ENCODE data around the gene ADGRB3.
"Not testable (repeated sequence)": the region's sequence is repeated elsewhere in the genome, so short reads cannot be mapped to it uniquely, and the experiment has no call there.

ADGRB3 gene

DNA sequence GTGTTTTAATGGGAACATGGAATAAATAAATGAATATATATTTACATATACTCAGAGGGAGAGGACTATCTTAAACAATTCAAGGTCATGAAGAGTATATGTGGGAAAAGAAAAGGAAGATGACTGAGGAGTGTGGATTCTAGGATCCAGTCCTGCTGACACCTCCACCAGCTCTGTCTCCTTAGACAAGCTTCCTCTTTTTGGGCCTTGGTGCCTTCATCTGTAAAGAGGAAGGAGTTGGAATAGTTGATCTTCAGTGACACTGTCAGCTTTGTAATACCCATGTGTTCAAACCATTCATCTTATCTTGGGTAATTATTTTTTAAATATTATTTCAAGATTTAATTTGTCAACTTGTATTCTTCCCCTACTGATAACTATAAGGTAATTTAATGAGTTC lies 338.0 kb downstream of the ADGRB3 start:
- DNase-seq: no peak

DNA sequence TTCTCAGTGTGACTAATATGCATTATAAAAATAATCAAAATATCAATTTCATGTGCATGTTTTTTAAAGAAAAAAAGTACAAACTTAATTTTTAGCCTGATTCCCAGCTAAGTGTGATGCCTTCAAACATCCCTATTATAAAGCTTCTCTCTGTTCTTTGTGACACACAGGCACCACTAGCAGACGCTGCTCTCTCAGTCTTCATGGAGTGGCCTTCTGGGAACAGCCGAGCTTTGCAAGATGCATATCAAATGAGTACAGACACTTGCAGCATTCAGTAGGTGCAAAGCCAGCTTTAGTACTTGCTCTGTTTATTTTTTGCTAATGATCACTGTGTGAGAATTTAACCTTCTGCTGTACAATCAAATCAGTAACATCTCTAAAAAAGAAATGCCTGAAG lies 340.0 kb downstream of the ADGRB3 start:
- DNase-seq: no peak

DNA sequence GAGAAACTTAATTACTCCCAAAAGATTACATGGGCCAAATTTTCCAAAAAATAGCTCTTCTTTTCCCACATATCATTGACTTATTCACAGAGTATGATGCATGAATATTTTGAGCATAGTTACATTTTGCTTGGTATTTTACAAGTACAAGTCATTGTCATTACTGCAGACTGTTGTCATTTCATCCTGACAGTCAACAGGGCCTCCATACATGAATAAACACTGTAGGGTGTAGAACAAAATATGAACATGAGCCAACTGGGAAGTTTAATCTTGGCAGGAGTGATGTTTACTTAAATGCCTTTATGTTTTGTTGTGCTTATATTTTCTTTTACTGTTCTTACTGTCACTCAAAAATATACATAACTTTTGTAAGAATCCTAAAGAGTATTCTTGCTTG lies 340.7 kb downstream of the ADGRB3 start:
- DNase-seq: no peak

DNA sequence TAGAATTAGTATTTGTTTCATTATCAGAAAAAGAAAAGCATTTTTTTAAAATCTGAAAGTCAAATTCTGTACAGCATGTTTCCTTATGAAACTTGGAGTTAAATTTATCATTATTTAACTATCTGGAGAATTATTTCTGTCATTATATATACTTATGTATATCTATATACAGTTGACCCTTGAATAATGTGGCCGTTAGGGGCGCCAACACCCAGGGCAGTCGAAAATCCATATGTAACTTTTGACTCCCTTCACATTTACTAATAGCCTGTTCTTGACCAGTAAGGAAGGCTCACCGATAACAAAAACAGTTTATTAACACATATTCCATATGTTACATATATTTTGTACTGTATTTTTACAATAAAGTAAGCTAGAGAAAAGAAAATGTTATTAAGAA lies 341.2 kb downstream of the ADGRB3 start:
- no peak for DNase-seq

DNA sequence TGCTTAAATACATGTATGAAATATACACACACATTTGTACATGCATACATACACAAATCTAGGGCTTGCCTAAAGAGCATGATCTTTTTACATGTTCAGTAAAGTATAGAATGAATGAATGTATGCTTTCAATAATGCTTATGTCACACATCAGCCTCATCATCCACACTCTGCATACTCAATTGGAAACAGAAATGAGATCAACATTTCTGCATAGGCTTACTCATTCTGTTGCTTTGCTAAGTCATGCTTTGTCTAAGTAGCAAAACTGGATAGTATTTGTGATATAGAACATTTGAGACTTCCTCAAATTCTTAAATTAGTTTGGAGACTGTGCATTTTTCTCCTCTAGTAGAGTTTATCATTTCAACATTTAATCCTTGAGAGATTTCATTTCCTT lies 343.3 kb downstream of the ADGRB3 start:
- no peak for DNase-seq

DNA sequence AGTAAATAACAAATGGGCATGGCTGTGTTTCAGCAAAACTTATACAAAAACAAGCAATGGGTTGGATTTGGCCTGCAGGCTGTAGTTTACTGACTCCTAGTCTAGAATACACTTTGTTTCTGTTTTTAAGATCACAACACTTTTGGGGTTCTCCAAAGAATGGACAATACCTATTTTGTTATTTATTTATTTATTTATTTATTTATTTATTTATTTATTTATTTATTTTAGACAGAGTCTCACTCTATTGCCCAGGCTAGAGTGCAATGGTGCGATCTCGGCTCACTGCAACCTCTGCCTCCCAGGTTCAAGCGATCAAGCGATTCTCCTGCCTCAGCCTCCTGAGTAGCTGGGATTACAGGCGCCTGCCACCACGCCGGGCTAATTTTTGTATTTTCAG lies 346.6 kb downstream of the ADGRB3 start:
- DNase-seq: not testable (repeated sequence)

- DNase-seq: no peak
These were observed 353.6 kb downstream of the ADGRB3 start for GRCh38 chr6:68988698-68989097.

DNA sequence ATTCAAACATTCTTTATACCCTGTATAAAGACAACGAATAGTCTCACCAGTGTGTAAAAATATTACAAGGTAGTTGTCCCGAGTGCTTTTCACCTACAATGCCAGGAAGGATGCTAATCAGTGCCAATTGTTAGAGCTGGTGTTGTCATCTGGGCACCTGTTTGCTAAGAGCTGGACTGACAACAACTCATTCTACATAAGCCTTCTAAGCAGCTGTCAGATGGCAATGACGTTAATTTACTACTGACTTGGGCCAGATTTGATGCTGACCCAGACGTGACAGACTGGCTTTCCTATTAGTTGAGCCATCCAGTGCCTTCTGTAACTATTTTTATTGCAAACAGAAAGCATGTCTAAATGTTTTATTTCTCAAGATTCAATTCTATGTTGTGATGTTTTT lies 355.2 kb downstream of the ADGRB3 start:
- no peak for DNase-seq

DNA sequence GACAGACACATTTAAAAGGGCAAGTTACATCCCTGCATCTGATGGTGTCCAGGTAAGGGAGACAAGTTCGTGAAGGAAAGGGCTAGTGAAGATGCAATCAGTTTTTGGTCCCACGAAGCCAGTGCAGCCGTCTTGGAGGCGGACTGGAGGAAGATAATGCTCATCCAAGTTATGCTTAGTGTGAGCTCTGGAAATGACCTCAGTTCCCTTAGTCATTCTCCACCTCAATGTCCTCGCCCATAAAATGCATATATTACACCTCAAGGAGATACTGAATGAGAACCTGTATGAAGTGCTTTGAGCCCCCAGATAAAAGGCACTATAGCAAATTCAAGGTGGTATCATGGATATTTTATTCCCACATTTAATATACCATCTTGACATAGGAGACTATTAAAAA lies 358.8 kb downstream of the ADGRB3 start:
- no peak for DNase-seq

GRCh38 chr6:68994521-68994920 lies 359.4 kb downstream of the ADGRB3 start:
- no peak for DNase-seq

DNA sequence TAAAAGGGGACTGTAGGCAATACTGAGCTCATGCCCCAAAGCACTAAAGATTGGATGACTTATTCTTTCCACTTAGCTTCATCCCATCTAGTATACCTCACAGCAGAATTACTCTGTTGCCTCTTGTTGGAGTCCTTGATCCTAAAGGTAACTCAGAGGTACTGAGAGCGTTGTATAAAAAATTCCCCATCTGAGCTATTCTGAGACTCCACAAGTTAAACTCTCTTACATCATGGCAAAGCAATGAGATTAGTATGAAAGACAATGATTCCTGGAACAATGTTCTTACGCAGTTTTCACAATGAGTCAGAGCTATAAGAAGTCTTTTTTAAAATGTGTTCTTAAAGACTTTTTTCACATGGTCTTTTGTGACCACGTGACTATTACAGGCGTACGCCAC lies 370.1 kb downstream of the ADGRB3 start:
- DNase-seq: no peak

DNA sequence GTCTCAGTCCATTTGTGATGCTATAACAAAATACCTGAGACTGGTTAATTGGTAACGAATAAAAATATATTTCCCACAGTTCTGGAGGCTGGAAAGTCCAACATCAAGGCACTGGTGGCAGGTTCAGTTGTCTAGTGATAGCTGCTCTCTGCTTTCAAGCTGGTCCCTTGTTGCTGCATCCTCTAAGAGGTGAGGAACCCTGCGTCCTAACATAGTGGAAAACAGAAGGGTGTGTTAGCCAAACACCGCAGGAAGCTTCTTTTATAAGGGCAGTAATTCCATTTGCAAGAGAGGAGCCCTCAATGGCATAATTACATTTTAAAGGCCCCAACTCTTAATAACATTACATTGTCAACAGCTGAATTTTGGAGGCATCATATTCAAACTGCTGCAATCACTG lies 372.7 kb downstream of the ADGRB3 start:
- DNase-seq: no peak

DNA sequence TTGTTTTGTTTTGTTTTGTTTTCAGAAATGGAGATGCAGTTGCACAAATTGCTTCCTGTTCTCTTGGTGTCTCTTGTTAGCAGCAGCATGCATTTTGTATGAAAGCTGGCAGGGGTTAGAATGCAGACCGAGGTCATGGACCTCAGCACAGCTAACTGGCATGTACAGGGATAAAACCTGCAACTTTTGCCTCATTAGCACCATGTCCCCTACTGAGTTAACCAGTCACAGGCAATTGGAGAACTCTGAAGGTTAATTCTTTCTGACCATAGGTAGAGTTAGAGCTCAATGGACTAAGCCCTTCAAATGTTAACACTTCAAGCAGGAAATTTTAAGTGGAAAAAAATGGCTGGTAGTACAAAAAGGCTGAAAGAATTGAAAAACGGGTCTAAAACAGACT lies 377.1 kb downstream of the ADGRB3 start:
- DNase-seq: no peak

- no peak for DNase-seq
These were observed 377.8 kb downstream of the ADGRB3 start for GRCh38 chr6:69012876-69013275.

DNA sequence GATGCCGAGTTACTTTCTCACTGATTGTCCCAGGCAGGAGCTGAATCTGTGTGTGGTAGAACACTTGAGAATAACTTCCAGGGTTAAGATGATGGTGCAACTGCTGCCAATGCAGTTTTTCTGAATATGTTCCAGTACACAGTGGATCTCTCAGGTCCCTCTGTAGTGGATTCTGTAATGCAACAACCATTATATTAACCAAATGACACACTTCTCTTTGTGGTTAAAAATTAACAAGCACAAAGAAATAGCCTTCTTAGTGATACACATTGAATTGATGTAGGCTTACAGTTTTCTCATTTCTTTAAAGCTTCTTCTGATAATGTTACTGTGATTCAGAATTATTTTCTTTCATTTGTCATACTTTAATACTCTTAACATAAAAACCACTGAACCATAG lies 383.8 kb downstream of the ADGRB3 start:
- DNase-seq: no peak

DNA sequence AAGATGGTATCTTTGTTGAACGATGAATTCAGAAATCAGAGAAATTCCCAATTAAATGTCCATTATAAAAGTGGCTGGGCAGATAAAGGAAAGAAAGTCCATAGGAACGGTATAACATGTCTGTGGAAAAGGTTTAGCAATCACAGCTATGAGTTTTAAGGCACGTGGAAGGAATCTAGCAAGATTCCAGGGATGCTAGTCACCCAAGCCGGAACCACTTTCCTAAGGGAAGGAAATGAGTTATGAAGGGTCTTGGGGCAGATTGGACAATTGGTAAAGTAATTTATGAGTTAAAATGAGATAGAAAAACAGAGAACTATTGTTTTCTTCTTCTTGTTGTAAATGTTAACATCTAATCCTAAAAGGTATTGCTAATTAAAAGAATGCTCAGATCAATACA lies 384.8 kb downstream of the ADGRB3 start:
- DNase-seq: no peak

- DNase-seq: no peak
These were observed 387.9 kb downstream of the ADGRB3 start for GRCh38 chr6:69022993-69023392.

DNA sequence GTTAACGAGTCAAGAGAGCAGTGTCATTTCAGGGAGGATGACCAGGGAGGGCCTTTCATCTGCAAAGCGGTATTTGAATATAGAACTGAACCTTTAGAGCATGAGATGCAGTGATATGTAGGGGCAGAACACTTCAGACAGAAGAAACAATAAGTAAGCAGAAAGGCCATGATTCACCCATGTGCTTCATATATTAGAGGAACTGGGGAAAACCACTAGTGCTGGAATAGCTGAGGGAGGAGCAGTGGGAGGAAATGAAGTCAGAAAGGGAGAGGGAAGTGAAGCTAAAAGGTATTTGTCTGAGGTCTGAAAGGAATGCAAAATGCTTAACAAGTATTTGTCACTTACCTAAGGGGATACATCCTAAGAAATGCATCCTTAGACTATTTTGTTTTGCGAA lies 391.2 kb downstream of the ADGRB3 start:
- DNase-seq: no peak

DNA sequence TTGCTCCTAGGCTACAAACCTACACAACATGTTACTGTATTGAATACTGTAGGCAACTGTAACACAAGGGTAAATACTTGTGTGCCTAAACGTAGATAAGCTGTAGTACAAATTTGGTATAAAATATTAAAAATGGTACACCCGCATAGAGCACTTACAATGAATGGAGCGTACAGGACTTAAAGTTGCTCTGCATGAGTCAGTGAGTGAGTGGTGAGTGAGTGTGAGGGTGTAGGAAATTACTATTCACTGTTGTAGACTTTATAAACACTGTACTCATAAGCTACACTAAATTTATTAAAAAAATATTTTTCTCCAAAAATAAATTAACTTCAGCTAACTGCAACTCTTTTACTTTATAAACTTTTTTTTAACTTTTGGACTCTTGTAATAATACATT lies 391.6 kb downstream of the ADGRB3 start:
- no peak for DNase-seq

GRCh38 chr6:69027861-69028260 lies 392.8 kb downstream of the ADGRB3 start:
- DNase-seq: no peak

GRCh38 chr6:69038841-69039240 lies 403.8 kb downstream of the ADGRB3 start:
- DNase-seq: no peak

- DNase-seq: no peak
These were observed 407.2 kb downstream of the ADGRB3 start for GRCh38 chr6:69042297-69042696.

DNA sequence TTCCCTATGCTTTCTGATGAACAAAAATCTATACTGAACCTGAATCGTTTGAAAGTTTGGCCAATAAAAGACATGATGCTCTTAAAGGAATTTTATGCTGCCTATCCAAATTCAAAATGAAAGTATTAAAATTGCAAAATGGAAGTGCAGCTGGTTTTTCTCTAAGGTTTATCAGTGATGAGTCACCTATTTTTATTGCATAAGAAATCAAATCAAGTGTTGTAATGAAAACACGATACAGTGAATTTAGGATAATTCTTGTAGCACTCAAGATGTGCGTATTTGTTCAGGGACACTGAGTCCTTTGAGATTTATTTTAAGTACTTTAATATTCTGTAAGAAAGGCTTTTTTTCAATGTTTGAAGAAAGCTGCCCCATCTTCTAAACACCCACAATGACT lies 409.5 kb downstream of the ADGRB3 start:
- DNase-seq: no peak

DNA sequence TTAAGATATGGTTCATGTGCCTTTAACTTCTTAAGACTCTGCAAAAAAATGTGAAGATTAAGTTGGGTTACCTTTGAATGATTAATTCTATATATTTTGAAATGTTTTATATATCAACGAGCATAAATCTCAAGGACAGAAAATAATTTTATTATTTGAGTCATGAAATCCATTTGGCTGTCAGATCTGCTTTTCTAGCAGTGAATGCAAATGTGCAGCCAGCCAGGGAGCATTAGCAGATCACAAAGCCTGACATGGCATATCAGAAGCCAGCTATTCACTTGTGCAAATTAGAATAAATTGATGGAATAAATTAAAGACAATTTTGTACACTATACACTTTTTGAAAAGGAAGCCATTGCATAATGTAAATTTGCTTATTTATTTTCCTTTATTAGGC lies 424.3 kb downstream of the ADGRB3 start:
- DNase-seq: no peak

GRCh38 chr6:69061066-69061465 lies 426.0 kb downstream of the ADGRB3 start:
- no peak for DNase-seq

- no peak for DNase-seq
These were observed 428.3 kb downstream of the ADGRB3 start for GRCh38 chr6:69063401-69063800.

Data from KG1 (cell line).